H1 (cell line): ENCODE measurements around the gene SCRN1. TPM values are rescaled to one million over a fixed set of nuclear protein-coding genes. Genes with fewer than 3 reads are reported as not detected.

Experiments
- SAP30 ChIP-seq: fragments of 300-600 bp; sonication (generic); IDR thresholded peaks from 2 replicates; pipeline ENCODE4 v1.7.1; 2012; ENCODE audit warnings: low read length, moderate library complexity, mild to moderate bottlenecking, inconsistent platforms; ENCODE audit not compliant: insufficient read depth, insufficient replicate concordance
- SIN3A ChIP-seq, 2 experiments: IDR thresholded peaks in 1 of 2; conservative IDR thresholded peaks in 1 of 2; 2 replicates each; pipeline ENCODE4 v1.6.1; 2011 to 2012; ENCODE audit warnings: low read length in 2 of 2, improper control_type of control experiment in 1 of 2, low read depth in 1 of 2, mild to moderate bottlenecking in 1 of 2
- polyA plus RNA-seq, 7 experiments: library from polyadenylated mRNA; depleted of rRNA in 3 of 7; stranded (reverse) in 5 of 7; unstranded in 2 of 7; fragments of >200 nt in 5 of 7; fragments of 200-250 nt in 2 of 7; gene quantifications; 1 replicate in 5 of 7; 2 replicates in 1 of 7; 4 replicates in 1 of 7; pipeline versions ENCODE4 v1.2.1 to v1.2.3, GENCODE V29; 2011 to 2013; ENCODE audit warnings: missing spikeins in 2 of 7, mixed read lengths in 2 of 7
- total RNA-seq: library from RNA; stranded (reverse); fragmentation: NEBNext Ultra II Directional; extraction: Animal tissue kit (Norgen Biotek cat#: 25700); gene quantifications from 2 replicates; pipeline ENCODE4 v1.2.1, GENCODE V29; 2021

SCRN1 gene
- total and polyA plus RNA-seq, 2 of the 8 experiments (the other 6 are each of a cell fraction or from before 2014, with no cell fraction given) = 36.0 to 75.8 TPM

DNA sequence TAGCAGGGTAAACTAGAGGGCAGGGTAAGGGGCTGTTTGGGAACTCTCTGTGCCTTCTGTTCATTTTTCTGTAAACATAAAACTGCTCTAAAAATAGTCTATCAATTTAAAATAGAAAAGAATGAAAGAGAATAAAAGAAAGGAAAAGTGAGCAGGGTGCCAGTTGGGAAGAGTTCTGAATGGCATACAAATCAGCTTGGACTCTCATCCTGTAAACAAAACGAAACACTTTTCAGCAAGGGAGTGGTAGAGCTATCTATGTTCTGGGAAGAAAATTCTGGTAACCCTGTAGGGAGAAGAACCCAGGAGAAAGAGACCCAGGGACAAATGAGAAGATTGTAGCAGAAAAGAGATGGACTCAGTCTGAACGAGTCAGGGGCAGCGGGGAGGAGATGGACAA lies 24.6 kb downstream of the SCRN1 start (continued):
- no peak for TF ChIP-seq SIN3A (conservative IDR thresholded peaks at IDR 0.05 in 1 of 2, IDR thresholded peaks at IDR 0.05 in 1 of 2; ENCODE audit: low read depth in 1 of 2, low read length in 2 of 2)
- no peak for TF ChIP-seq SAP30
